Stimulated activated naive CD4-positive, alpha-beta T cell treated with Interleukin-2 at 50 U/mL for 16 hours (primary cell): ENCODE measurements around the gene SUMO1.
A peak's percentile ranks its signal among the peaks of the same experiment; 100 is the strongest.
"Not testable (repeated sequence)": the region's sequence is repeated elsewhere in the genome, so short reads cannot be mapped to it uniquely, and the experiment has no call there.

Experiments used
- DNase-seq: peaks from one replicate; lab custom pipeline; 2025; lab: John Stamatoyannopoulos, UW

The SUMO1 gene

GRCh38 chr2:202238234-202239197 is at the start of gene SUMO1:
Gene SUMO1 (minus strand): TSS chr2:202238597. CDS start chr2:202238451, 146 bp downstream.
- peak; percentile 91 for DNase-seq

GRCh38 chr2:202286595-202286994 is 48.2 kb upstream of the SUMO1 start:
- DNase-seq, result no peak

GRCh38 chr2:202278944-202279343 is 40.5 kb upstream of the SUMO1 start:
- DNase-seq, result no peak

- no peak for DNase-seq
These were observed 39.8 kb upstream of the SUMO1 start for GRCh38 chr2:202278036-202278760.

GRCh38 chr2:202276078-202276720 is 37.8 kb upstream of the SUMO1 start:
- DNase-seq, result not testable (repeated sequence)

- no peak for DNase-seq
These were observed 32.1 kb upstream of the SUMO1 start for GRCh38 chr2:202270487-202270886.

- DNase-seq, result no peak
These were observed 31.2 kb upstream of the SUMO1 start for GRCh38 chr2:202269585-202269984.

- DNase-seq, result no peak
These were observed 29.1 kb upstream of the SUMO1 start for GRCh38 chr2:202267495-202267894.

GRCh38 chr2:202265467-202266277 is 27.3 kb upstream of the SUMO1 start, which contains the start of gene NOP58:
Gene NOP58 (plus strand): TSS chr2:202265763. CDS start chr2:202265942, 179 bp downstream.
- peak; percentile 89 for DNase-seq

- DNase-seq, result no peak
These were observed 23.1 kb upstream of the SUMO1 start for GRCh38 chr2:202261531-202261930.

GRCh38 chr2:202251494-202251893 is 13.1 kb upstream of the SUMO1 start:
- DNase-seq, result no peak

- no peak for DNase-seq
These were observed 11.3 kb upstream of the SUMO1 start for GRCh38 chr2:202249521-202250253.

- DNase-seq, result not testable (repeated sequence)
These were observed 9.3 kb upstream of the SUMO1 start for GRCh38 chr2:202247710-202248109.

GRCh38 chr2:202237787-202238233 is 587 bp downstream of the SUMO1 start:
- DNase-seq, result peak; percentile 21

- DNase-seq, result no peak
These were observed 16.5 kb downstream of the SUMO1 start for GRCh38 chr2:202221873-202222272.

- no peak for DNase-seq
These were observed 23.2 kb downstream of the SUMO1 start for GRCh38 chr2:202215179-202215578.

- no peak for DNase-seq
These were observed 29.9 kb downstream of the SUMO1 start for GRCh38 chr2:202208526-202208925.

- DNase-seq, result no peak
These were observed 33.5 kb downstream of the SUMO1 start for GRCh38 chr2:202204855-202205254.

- DNase-seq, result no peak
These were observed 35.0 kb downstream of the SUMO1 start for GRCh38 chr2:202203348-202203747.
